ACHN (cell line): ENCODE data around the gene KMT2E.
A peak's percentile ranks its signal among the peaks of the same experiment; 100 is the strongest.
"Not testable (repeated sequence)": the region's sequence is repeated elsewhere in the genome, so short reads cannot be mapped to it uniquely, and the experiment has no call there.

ENCODE experiments used
- DNase-seq: peaks from one replicate; pipeline ENCODE4 v3.0.0-alpha.2; 2015
- in situ Hi-C: cut with HindIII; loops from 2 replicates; pipeline ENCODE4 v1.10.0; 2017; ENCODE audit warnings: low sequenced_read_pairs, low pct_ligation_motif_present, low pct_unique_long_range_greater_than_20kb

KMT2E gene, protein sequence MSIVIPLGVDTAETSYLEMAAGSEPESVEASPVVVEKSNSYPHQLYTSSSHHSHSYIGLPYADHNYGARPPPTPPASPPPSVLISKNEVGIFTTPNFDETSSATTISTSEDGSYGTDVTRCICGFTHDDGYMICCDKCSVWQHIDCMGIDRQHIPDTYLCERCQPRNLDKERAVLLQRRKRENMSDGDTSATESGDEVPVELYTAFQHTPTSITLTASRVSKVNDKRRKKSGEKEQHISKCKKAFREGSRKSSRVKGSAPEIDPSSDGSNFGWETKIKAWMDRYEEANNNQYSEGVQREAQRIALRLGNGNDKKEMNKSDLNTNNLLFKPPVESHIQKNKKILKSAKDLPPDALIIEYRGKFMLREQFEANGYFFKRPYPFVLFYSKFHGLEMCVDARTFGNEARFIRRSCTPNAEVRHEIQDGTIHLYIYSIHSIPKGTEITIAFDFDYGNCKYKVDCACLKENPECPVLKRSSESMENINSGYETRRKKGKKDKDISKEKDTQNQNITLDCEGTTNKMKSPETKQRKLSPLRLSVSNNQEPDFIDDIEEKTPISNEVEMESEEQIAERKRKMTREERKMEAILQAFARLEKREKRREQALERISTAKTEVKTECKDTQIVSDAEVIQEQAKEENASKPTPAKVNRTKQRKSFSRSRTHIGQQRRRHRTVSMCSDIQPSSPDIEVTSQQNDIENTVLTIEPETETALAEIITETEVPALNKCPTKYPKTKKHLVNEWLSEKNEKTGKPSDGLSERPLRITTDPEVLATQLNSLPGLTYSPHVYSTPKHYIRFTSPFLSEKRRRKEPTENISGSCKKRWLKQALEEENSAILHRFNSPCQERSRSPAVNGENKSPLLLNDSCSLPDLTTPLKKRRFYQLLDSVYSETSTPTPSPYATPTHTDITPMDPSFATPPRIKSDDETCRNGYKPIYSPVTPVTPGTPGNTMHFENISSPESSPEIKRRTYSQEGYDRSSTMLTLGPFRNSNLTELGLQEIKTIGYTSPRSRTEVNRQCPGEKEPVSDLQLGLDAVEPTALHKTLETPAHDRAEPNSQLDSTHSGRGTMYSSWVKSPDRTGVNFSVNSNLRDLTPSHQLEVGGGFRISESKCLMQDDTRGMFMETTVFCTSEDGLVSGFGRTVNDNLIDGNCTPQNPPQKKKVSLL (N-terminal part only)

DNA sequence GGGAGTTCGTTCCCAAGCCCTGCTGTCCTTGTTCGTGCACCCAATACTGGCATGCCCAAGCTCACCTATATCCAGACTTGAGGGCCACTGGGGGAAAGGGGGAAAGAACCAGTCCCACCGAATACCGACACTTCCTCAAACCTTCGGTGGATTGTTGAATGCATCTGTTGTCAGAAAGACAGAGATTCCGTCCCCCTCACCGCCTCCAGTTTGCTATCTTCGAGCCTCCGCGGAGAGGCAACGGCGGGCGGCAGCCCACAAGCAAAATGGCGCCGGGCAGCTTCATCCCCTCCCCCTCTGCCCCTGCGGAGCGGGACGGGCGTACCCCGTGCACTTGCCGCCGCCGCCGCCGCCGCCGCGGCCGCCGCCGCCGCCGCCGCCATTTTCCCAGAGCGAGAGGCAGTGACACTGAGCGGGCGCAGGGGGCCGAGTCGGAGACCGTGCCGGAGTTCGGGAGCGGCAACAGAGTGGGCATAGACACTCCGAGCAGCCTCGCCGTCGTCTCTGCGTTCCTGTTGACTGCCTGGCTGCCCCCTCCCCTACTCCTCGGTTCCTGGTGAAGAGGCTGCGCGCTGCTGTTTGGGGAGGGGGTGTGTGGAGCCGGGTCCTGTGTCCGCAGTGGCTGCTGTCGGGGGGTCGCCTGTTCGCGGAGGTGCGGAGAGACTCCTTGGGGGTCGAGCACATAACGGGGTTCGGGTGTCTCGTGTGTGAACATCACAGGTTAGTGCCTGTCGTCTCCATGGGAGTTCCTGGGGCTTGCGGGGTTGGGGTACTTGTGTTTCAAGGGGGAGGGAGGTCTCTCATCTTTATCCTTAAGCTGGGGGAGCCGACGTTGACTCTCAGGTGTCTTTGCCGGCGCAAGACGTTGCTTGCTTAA, at the start of gene KMT2E:
KMT2E (plus strand) TSS at position 390 of the 877 bp plus-strand sequence. CDS start 26,748 bp downstream, outside the sequence.
- in situ Hi-C loops: no loop called here
- peak; percentile 95 for DNase-seq

DNA sequence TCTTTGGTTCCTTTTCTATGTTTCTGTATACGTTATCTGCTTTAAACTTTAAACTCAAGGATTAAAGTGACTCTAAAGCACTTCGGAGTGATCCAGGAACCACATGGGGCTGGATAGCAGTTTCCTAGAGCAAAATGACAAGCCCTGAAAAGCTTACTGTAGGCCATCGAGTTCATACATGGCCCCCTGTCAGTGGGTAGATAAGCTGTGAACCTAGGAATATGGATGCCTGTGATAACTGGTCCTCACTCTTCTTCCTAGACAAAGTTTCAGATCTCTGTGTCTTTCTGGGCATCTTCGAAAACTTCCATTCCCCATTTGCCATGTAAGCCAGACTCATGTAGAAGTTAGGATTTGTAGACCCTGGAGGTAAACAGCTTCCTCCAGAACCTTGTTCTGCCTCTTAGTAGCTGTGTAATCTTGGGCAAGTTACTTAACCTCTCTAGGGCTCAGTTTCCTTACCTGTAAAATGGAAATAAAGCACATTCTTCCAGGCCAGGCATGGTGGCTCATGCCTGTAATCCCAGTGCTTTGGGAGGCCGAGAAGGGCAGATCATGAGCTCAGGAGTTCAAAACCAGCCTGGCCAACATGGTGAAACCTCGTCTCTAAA, 49.3 kb upstream of the KMT2E start:
- in situ Hi-C loops: no loop called here
- DNase-seq: no peak

DNA sequence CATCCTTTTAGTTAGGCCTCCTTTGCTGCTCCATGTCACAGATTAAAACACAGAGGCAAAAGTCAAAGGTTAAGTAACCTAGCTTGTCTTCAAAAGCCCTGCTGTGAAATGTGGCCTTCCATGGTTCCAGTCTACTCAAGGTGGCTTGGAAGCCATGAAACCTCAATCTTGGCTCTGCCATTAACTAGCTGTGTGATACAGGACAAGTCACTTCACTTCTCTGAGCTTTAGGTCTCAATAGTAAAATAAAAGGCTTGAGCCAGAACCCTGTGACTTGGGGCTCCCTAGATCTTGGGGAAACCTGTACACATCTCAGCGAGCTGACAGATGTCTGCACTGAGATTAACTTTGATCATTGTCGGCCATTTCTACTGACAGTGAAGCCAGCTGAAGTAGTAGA, 48.0 kb upstream of the KMT2E start:
- in situ Hi-C loops: no loop called here
- DNase-seq: no peak

DNA sequence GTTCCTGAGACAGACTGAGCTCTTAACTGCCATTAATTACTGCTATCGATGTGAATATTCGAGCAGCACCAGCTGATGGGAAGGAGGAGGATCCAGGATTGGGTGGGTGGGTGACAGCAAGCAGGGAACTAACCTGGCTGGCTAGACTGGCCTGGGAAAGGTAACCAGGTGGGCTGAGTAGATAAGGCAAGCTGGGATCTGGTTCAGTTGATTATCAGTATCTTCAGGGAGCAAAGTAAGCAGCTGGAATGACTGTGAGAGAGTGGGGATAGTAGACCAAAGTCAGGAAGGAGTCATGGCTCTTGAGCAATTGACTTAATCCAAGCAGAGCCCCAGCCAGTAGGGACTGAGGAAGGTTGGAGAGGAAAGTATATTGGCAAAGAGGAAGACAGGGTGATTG, 46.9 kb upstream of the KMT2E start:
- DNase-seq: no peak

DNA sequence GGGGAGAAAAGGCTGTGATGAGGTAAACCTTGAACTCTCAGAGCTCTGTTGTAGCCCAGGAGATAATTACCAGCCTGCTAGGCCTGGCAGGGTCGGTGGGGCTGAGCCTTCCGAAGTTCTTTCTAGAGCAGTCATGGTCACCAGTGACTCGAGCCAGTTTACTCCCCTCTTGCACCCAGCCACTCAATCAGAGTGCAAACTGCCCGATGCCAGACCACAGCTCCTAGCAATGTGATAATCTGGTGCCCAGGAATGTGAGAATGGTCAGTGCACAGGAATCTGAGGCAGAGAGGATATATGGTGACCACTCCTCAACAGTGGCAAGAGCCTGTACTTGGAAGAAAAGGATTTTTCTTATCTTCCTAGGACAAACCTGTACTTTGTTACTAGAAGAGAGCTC, 46.4 kb upstream of the KMT2E start:
- peak; percentile 71 for DNase-seq
- in situ Hi-C loops: no loop called here

More for the DNA sequence above, 46.9 kb upstream of the KMT2E start:
- in situ Hi-C loops: no loop called here

DNA sequence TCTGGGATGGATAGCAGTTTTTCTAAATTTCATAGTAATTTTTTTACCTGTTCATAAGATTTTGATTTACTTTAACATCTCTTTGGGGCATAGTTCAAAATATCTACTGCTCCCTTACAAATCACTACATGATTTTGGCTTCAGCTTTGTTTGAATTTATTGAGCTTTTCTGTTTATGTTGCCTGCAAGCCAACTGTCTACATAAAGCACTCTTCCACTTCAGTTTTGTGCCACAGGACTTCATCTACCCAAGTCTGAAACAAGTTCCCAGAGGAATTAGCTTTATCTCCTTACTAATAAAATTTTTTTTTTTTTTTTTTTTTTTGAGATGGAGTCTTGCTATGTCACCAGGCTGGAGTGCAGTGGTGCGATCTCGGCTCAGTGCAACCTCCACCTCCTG, 45.4 kb upstream of the KMT2E start:
- DNase-seq: no peak
- in situ Hi-C loops: no loop called here

DNA sequence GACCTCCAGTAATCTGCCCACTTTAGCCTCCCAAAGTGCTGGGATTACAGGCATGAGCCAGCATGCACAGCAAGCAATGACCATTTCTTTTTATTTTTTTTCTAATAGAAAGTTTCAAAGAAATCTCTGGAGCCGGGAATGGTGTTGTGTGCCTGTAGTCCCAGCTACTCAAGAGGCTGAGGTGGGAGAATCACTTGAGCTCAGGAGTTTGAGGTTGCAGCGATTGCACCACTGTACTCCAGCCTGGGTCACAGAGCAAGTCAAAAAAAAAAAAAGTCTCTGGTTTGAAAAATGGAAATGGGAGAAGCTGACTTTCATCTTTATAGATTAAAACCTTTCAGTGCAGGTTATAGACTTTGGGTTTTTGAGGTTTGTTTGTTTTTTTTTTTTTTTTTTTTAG, 44.8 kb upstream of the KMT2E start:
- in situ Hi-C loops: no loop called here
- DNase-seq: no peak

DNA sequence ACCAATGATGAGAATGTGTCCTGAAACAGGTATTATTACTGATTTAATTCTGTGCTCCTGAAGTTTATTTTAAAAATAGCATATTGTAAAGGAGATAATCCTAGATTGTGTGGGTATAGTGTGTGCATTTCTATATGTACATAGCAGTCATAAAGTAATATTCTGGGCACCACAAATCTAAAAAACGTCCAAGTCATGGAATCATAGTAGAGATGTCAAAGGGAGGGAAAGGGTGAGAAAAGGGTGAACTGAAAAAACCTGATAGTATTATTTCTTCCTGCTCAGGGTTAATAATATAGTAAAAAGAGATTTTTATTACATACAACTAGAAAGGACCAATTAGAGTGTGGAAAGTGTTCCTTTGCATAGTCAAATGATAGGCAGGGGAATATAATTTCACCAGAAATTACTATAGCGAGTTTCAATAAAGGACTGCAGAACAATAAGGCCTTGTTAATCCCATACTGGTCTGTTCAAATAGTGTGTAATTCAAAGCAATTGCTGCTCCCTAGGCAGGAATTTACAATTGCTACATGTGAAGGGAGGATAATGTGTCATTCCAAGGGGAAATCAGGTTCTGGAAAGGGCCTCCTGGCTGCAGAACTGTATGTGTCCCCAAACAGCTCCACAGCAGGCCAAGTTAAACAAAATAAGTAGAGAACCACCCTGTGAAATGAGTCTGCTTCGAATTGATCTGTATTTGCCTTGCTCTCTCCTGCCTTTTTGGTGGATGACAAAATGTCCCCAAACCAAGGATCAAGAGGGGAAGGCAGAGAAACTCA, 42.5 kb upstream of the KMT2E start:
- DNase-seq: no peak
- in situ Hi-C loops: no loop called here

DNA sequence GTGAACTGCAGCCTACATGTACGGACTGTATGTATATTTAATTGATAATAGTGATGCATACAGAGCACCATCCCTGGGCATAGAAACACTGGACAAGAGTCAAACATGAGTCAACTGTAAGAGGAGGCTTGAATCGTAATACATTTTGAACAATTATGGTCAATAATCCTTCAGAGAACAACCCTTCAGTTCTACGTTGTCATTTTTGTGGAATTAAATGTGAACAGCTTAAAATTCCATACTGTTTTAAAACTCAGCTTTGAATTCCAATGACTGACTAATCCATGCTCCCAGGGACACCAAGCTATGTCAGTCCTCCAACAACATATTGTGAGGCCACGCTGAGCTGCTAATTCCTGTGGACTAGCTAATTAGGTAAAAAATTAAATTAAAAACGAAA, 41.5 kb upstream of the KMT2E start:
- in situ Hi-C loops: no loop called here
- no peak for DNase-seq

DNA sequence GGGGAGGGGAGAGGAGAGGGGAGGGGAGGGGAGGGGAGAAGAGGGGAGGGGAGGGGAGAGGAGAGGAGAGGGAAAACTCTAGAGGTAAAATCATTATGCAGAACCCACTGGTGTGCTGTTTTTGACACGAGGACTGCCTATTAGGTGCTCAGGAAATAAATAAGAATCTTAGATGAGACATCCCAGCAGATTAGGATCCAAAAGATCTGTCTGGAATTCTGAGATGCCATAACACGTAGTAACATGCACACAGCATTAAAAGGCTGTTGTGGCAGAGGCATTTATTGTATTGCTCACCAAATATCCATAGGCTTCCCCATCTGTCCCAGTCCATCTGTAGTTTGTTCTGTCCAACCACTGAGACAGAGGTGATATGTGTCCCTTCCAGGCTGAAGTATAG, 40.8 kb upstream of the KMT2E start:
- DNase-seq: no peak
- in situ Hi-C loops: no loop called here

DNA sequence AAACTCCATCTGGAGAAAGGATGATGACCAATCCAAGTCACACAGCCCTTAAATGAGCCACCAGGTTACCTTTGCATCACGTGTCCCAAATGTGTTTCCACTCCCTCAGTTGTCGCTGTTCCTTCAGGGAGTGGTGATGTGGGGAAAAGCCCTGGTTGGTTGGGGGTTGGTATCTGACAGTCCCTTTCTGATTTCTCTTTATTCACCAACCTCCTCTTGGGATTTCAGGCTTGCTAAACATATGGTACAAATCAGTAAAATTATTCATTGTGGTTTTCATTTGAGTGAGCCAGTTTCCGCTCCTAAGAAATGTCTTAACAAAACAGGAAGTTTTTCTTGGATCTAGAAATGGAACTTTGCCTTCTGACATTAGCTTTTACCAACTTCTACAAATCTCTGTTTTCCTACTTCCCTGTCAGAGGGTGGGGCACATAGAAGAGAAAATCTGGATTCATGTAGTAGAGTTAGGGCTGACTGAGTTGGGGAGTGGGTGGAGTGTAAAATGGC, 40.0 kb upstream of the KMT2E start:
- in situ Hi-C loops: no loop called here
- no peak for DNase-seq

DNA sequence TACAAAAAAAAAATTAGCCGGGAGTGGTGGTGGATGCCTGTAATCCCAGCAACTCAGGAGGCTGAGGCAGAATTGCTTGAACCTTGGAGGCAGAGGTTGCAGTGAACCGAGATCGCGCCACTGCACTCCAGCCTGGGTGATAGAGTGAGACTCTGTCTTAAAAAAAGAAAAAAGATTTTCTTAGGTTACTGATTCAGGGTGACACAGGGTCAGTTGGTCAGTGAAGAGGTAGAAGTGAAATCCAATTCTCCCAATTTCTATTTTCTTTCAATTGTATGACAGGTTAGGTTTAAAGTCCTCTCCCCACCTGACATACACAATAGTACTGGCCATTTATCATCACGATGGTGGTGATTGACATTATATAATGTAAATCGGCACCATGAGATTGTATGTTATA, 38.5 kb upstream of the KMT2E start:
- in situ Hi-C loops, DNase-seq: not testable (repeated sequence)

DNA sequence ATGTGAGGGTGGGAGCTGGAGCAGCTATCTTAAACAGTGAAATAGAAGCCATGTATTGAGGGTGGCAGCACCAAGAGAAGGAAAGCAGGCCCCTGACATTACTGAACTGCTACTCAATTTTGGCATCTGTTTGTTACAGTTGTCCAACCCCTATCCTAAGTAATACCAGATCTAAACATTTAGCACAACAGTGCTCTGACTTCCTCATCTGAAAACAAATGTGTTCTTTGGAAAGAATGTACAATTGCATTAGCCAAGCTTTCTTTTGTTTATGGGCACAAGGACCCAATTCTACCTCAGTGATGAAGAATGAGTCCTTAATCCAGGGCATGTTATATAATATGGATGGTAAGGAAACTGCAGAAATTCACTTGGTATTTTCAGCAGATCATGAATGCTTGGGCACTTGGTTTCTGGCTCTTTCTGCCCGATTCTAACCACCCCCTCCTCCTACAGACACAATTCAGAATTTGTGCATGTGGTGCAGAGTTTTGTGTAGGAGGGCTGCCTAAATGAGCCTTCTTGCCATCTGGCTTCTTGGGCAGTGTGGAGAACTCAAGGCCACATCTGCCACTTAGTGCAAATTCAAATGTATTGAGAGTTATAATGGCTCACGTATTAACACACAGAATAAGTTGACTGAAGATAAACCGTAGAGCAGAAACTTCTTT, 36.9 kb upstream of the KMT2E start:
- in situ Hi-C loops: no loop called here

DNA sequence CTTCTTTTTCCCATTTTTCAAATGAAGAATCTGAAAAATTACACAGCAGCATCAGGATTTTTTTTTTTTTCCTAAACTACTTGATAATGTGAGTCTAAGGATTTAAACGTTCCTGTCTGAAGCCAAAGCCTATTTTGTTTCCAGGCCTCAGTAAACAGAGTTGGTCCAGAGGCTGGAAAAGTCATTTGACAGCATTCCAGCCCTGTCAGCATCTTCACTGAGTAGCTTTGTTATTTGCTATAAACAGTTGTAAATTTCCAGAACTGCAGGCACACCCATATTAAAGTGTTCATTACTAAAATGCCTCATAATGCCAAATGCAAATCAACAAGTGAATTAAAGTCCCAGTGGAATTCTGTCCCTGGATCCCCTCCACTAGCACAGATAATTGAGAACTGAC, 35.5 kb upstream of the KMT2E start:
- no peak for DNase-seq
- in situ Hi-C loops: no loop called here

More for the DNA sequence above, 36.9 kb upstream of the KMT2E start:
- DNase-seq: no peak

DNA sequence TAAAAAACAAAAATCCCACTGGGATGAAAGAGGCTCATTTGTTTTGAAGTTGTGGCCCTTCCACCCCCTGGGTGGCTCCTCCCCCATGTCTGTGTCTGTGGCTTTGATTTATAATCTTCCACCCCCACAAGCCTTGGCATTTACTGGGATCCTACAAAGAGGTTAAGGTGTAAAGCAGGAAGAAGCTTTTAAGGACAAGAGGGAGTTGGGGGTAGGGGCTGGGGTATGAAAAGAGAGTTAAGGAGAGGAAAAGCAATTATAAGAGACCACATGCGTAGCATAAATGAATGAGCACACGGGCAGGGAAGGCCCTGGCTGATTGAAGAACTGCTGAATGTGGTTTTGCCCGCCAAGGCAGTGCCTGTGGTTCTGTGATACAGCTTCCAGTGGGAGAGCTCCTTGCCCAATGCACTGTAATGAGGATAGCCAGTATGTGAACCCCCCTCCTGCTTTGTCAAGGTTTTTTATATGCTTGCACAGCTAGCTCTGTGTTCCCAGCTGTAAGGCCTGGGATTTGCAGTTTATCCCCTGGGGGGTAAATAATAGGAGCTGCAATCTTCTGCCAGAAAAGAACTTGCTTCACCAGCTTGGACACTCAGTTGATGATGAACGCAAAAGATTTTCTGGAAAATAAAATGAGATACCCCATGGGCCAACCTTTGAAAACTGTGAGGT, 34.7 kb upstream of the KMT2E start:
- in situ Hi-C loops: no loop called here
- DNase-seq: no peak

DNA sequence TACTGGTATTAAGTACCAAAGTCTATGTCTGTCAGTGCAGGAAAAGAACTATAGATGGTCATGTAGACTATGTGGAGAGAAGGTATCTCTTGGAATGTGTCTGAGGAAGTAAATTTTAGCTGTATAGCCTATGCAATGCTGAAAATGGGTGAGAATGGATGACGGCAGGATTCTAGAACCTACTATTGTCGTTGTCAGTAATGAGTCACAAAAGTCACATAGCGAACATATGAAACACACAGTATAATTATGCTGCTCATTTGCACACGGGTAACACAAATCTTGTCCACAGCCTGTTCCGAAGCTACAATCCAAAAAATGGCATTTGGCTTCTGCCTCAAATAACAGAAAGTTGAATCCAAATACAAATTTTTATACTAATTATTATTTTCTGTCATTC, 33.6 kb upstream of the KMT2E start:
- in situ Hi-C loops: no loop called here
- no peak for DNase-seq
